Measurements from ENCODE around the gene PPTC7. TPM values are rescaled to one million over a fixed set of nuclear protein-coding genes. Genes with fewer than 3 reads are reported as not detected.

PPTC7 gene
- total and polyA plus RNA-seq, 2 of the 4 experiments (the other 2 are of a cell fraction) = 4.1 to 6.8 TPM

DNA sequence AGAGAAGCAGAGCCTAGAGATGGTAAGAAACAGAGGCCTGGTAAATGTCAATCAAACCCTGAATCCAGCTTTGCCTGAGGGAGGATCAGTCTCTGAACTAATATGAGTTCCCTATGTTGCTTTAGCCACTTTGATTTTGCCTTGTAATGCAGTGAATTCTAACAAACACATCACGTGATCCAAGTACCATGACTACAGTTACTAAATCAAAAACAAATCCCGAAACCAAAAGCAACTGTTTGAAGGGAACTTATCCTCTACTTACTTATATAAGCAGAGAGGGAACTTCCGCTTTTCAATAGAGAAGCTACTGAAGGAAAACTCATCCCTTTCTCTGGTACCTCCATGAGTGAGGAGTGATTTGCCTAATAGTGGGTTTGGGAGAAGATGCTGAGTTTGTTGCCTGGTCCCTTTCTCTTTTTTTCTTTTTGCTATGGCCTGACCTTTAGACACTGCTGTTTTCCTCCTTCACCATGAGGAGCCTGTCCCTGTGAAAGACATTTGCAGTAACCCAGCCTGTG is 7.7 kb upstream of the PPTC7 start:
- in situ Hi-C loops (cut with MboI; ENCODE audit: low sequenced_read_pairs) = no loop called here
- ATAC-seq (ENCODE audit: low read depth) = peak; percentile 27; the same call in 1 of the 2 replicates

More for the DNA sequence above, 7.7 kb upstream of the PPTC7 start:
- H2BK120ac ChIP-seq (ENCODE audit: low read depth, low read length) = no peak overlapping the region
- H3K9ac ChIP-seq (ENCODE audit: low read depth, low read length) = no peak overlapping the region
- no peaks in the 10 kb centered on the region for H3K9me1 ChIP-seq (ENCODE audit: insufficient read depth, low read length)
- peak overlapping the region; percentile 64; the same call in 1 of the 2 replicates for H3K18ac ChIP-seq (ENCODE audit: low read depth, low read length)
- H4K5ac ChIP-seq (ENCODE audit: low read depth, low read length) = no peak overlapping the region
- intact Hi-C loops (cut with micrococcal nuclease) = no loop called here
- H3K23ac ChIP-seq (ENCODE audit: low read depth, low read length) = no peak overlapping the region
- H2AK5ac ChIP-seq (ENCODE audit: low read depth, low read length) = no peak overlapping the region
- no peak overlapping the region for H4K91ac ChIP-seq (ENCODE audit: insufficient read depth, low read depth, low read length)
- TF ChIP-seq, protein P1, sequence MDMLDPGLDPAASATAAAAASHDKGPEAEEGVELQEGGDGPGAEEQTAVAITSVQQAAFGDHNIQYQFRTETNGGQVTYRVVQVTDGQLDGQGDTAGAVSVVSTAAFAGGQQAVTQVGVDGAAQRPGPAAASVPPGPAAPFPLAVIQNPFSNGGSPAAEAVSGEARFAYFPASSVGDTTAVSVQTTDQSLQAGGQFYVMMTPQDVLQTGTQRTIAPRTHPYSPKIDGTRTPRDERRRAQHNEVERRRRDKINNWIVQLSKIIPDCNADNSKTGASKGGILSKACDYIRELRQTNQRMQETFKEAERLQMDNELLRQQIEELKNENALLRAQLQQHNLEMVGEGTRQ (IDR thresholded peaks at IDR 0.05; ENCODE audit: low read depth, low read length) = peak; percentile 50; the same call in 1 of the 2 replicates
- TF ChIP-seq, protein P2, sequence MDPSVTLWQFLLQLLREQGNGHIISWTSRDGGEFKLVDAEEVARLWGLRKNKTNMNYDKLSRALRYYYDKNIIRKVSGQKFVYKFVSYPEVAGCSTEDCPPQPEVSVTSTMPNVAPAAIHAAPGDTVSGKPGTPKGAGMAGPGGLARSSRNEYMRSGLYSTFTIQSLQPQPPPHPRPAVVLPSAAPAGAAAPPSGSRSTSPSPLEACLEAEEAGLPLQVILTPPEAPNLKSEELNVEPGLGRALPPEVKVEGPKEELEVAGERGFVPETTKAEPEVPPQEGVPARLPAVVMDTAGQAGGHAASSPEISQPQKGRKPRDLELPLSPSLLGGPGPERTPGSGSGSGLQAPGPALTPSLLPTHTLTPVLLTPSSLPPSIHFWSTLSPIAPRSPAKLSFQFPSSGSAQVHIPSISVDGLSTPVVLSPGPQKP (IDR thresholded peaks at IDR 0.05; ENCODE audit: borderline replicate concordance, low read depth, low read length) = no peak
- no CpG with 5 or more reads among the region's 3 CpGs for WGBS, 2 experiments (ENCODE audit: extremely low coverage in 2 of 2, insufficient read length in 1 of 2)
- H3K56ac ChIP-seq (ENCODE audit: extremely low read depth, insufficient read depth, low read length) = no peak overlapping the region
- ChIA-PET CTCF (no interaction called here), POLR2A (ENCODE audit: unreplicated experiment) (no interaction called here)
- H3K4ac ChIP-seq (ENCODE audit: low read depth, low read length) = no peak overlapping the region
- H3K36me3 ChIP-seq (ENCODE audit: control insufficient read depth, insufficient read depth, low read length) = no peaks in the 10 kb centered on the region
- H4K8ac ChIP-seq (ENCODE audit: low read depth in 2 of 2, low read length in 2 of 2) = 0 out of 4 replicates have a peak overlapping the region, but pooled peaks of 1 of the 2 experiments have one; percentile 76
- DNase-seq = peak; percentile 44
- H4K20me1 ChIP-seq (ENCODE audit: insufficient read depth, low read length) = no peaks in the 10 kb centered on the region
- H3K27ac ChIP-seq (ENCODE audit: insufficient read depth, low read length) = no peak overlapping the region
- dilution Hi-C loops (cut with HindIII; ENCODE audit: low sequenced_read_pairs, unreplicated experiment) = no loop called here
- no peak overlapping the region for H3K14ac ChIP-seq (replicated peaks; ENCODE audit: low read depth, low read length)
- no peak overlapping the region for H2BK5ac ChIP-seq (ENCODE audit: low read depth, low read length, poor library complexity, severe bottlenecking)
- no peak overlapping the region for H2BK20ac ChIP-seq (ENCODE audit: low read depth, low read length)
- H3K4me3 ChIP-seq (ENCODE audit: insufficient read depth, low read depth, low read length) = no peak overlapping the region
- BruUV-seq (replicated peaks) = no TSS peak
- no peaks in the 10 kb centered on the region for H3K9me3 ChIP-seq (ENCODE audit: control insufficient read depth, insufficient read depth, low read length)
- H2AK9ac ChIP-seq (replicated peaks; ENCODE audit: low read depth, low read length, poor library complexity) = no peak overlapping the region
- H3K27me3 ChIP-seq (ENCODE audit: control insufficient read depth, insufficient read depth, low read length) = no peaks in the 10 kb centered on the region
- H3K4me1 ChIP-seq (ENCODE audit: control insufficient read depth, insufficient read depth, low read length) = peaks cover 5% of the 10 kb centered on the region; the same call in 1 of the 2 replicates
- no peak overlapping the region for H3K4me2 ChIP-seq (ENCODE audit: low read depth, low read length)
- H2AFZ ChIP-seq (replicated peaks; ENCODE audit: low read length, poor library complexity) = no peak overlapping the region
- H2BK15ac ChIP-seq (ENCODE audit: low read depth, low read length) = no peak overlapping the region
- H3K79me1 ChIP-seq (ENCODE audit: low read depth in 1 of 2, low read length in 2 of 2) = no peaks in the 10 kb centered on the region
